Suprapubic skin (tissue), 4 donors: ENCODE measurements around the gene KRT4. TPM values are rescaled to one million over a fixed set of nuclear protein-coding genes. Genes with fewer than 3 reads are reported as not detected.

Experiments used
- DNase-seq, 2 donors: peaks; one replicate each; pipeline ENCODE4 v3.0.0-alpha.2; 2019; ENCODE audit warnings: low spot score in 2 of 2
- H3K27ac ChIP-seq: fragments of 200-600 bp; sonication (generic); one replicate; pipeline ENCODE4 v1.5.1; 2019
- H3K27me3 ChIP-seq: fragments of 200-600 bp; sonication (generic); one replicate; pipeline ENCODE4 v1.5.1; 2019
- H3K36me3 ChIP-seq: fragments of 200-600 bp; sonication (generic); one replicate; pipeline ENCODE4 v1.5.1; 2019
- H3K4me1 ChIP-seq: fragments of 200-600 bp; sonication (generic); one replicate; pipeline ENCODE4 v1.5.1; 2019
- H3K4me3 ChIP-seq: fragments of 200-600 bp; sonication (generic); one replicate; pipeline ENCODE4 v1.5.1; 2019; ENCODE audit warnings: mild to moderate bottlenecking
- H3K9me3 ChIP-seq: fragments of 200-600 bp; sonication (generic); one replicate; pipeline ENCODE4 v1.5.1; 2019
- EP300 ChIP-seq: sonication (generic); formaldehyde crosslinking; IDR thresholded peaks from one replicate; pipeline ENCODE4 v1.6.1; 2017; ENCODE audit warnings: antibody characterized with exemption
- POLR2A ChIP-seq, 2 donors: fragments of 450-650 bp; IDR thresholded peaks; one replicate each; pipeline ENCODE4 v1.6.1; 2017; ENCODE audit warnings: antibody characterized with exemption in 2 of 2, mild to moderate bottlenecking in 2 of 2, moderate library complexity in 2 of 2
- POLR2AphosphoS5 ChIP-seq, 3 donors: sonication (generic); formaldehyde crosslinking; IDR thresholded peaks; one replicate each; pipeline ENCODE4 v1.6.1; 2017; ENCODE audit warnings: antibody characterized with exemption in 3 of 3
- WGBS: methylation state at CpG from one replicate; pipeline ENCODE4 v1.1.5; 2018; 5-methylcytosine and 5-hydroxymethylcytosine counted together
- total RNA-seq, 4 donors: library from RNA; depleted of rRNA; stranded (reverse); fragments of >200 nt; gene quantifications; one replicate each; pipeline ENCODE4 v1.1.0, GENCODE V29; 2016
- TF ChIP-seq, protein P1 (sequence below), 2 donors: fragments of 200-600 bp in 1 of 2; fragments of 450-650 bp in 1 of 2; sonication (generic) in 1 of 2; IDR thresholded peaks; one replicate each; pipeline ENCODE4 v1.5.1; 2016 to 2019; ENCODE audit warnings: antibody characterized with exemption in 2 of 2, mild to moderate bottlenecking in 1 of 2, moderate library complexity in 1 of 2

KRT4 gene
- total RNA-seq, 4 donors from 2014 or later = 0.32 to 1.6 (median 0.76) TPM

DNA sequence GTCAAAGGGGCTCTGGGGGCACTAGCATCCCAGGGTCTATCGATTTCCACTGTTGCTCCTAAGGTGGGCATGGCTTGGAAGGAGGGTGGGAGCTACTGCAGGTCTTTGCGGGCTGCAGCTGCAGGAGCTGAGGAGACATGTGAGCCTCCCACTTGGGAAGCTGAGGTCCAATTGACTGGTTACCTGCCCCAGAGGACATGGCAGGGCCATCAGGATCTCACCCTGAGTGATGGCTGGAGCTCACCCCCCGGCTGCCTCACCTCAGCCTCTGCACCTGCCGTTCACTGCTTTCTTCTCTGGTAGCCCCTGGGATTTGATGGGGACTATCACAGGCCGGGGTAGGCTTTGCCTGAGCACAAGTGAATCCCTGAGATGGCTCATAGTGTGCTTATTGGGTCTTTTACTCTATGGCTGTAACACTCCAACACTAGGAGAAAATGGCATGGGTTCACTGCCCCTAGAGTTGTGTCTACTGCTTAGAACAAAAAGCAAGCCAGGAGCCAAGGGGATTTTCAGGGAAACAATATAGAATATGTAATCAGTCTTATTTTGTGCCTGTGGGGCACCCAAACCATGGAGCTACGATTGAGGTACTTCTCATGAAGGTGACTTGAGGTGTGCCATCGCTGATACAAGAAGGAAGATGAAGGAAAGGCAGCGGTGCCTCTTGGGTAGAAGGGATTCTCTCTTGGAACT, 3.2 kb upstream of the KRT4 start:
- TF ChIP-seq, protein P1, sequence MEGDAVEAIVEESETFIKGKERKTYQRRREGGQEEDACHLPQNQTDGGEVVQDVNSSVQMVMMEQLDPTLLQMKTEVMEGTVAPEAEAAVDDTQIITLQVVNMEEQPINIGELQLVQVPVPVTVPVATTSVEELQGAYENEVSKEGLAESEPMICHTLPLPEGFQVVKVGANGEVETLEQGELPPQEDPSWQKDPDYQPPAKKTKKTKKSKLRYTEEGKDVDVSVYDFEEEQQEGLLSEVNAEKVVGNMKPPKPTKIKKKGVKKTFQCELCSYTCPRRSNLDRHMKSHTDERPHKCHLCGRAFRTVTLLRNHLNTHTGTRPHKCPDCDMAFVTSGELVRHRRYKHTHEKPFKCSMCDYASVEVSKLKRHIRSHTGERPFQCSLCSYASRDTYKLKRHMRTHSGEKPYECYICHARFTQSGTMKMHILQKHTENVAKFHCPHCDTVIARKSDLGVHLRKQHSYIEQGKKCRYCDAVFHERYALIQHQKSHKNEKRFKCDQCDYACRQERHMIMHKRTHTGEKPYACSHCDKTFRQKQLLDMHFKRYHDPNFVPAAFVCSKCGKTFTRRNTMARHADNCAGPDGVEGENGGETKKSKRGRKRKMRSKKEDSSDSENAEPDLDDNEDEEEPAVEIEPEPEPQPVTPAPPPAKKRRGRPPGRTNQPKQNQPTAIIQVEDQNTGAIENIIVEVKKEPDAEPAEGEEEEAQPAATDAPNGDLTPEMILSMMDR (IDR thresholded peaks at IDR 0.05) = no peak
- TF ChIP-seq POLR2AphosphoS5 (IDR thresholded peaks at IDR 0.05) = no peak
- no peak for TF ChIP-seq EP300
- no peak for TF ChIP-seq POLR2A (IDR thresholded peaks at IDR 0.05)
- Histone ChIP-seq H3K4me3 (no peak overlapping the region), H3K27ac (no peak overlapping the region), H3K9me3 (no peaks in the 10 kb centered on the region), H3K4me1 (peaks cover 3% of the 10 kb centered on the region), H3K27me3 (peaks cover 17% of the 10 kb centered on the region), H3K36me3 (no peaks in the 10 kb centered on the region)
- WGBS = 92% methylated on average over 8 of the region's 8 CpGs
- no peak for DNase-seq

- H3K4me1 ChIP-seq = no peaks in the 10 kb centered on the region
- H3K9me3 ChIP-seq = no peaks in the 10 kb centered on the region
- H3K27me3 ChIP-seq = peaks cover 17% of the 10 kb centered on the region
- H3K36me3 ChIP-seq = no peaks in the 10 kb centered on the region
- TF ChIP-seq POLR2AphosphoS5 (IDR thresholded peaks at IDR 0.05) (no peak), EP300 (no peak), POLR2A (IDR thresholded peaks at IDR 0.05) (no peak)
- TF ChIP-seq, protein P1 (IDR thresholded peaks at IDR 0.05) = no peak
- 77% methylated on average over 9 of the region's 9 CpGs for WGBS
- H3K4me3 ChIP-seq = no peak overlapping the region
- H3K27ac ChIP-seq = no peak overlapping the region
- DNase-seq = no peak
These were observed 2.0 kb upstream of the KRT4 start for GRCh38 chr12:52815676-52816588.

GRCh38 chr12:52815161-52815560, 1.2 kb upstream of the KRT4 start:
- DNase-seq = no peak
- WGBS = 84% methylated on average over 4 of the region's 4 CpGs
- H3K27ac ChIP-seq = no peak overlapping the region
- peaks cover 17% of the 10 kb centered on the region for H3K27me3 ChIP-seq
- no peaks in the 10 kb centered on the region for H3K4me1 ChIP-seq
- TF ChIP-seq POLR2AphosphoS5 (IDR thresholded peaks at IDR 0.05) (no peak), POLR2A (IDR thresholded peaks at IDR 0.05) (no peak), EP300 (no peak)
- TF ChIP-seq, protein P1 (IDR thresholded peaks at IDR 0.05) = no peak
- no peaks in the 10 kb centered on the region for H3K36me3 ChIP-seq
- H3K4me3 ChIP-seq = no peak overlapping the region
- no peaks in the 10 kb centered on the region for H3K9me3 ChIP-seq

- no peak overlapping the region for H3K27ac ChIP-seq
- no peak overlapping the region for H3K4me3 ChIP-seq
- no peaks in the 10 kb centered on the region for H3K4me1 ChIP-seq
- H3K9me3 ChIP-seq = no peaks in the 10 kb centered on the region
- TF ChIP-seq EP300 = no peak
- TF ChIP-seq POLR2AphosphoS5 (IDR thresholded peaks at IDR 0.05) = no peak
- TF ChIP-seq, protein P1 (IDR thresholded peaks at IDR 0.05) = no peak
- no peak for TF ChIP-seq POLR2A (IDR thresholded peaks at IDR 0.05)
- 93% methylated on average over 3 of the region's 4 CpGs for WGBS
- peaks cover 17% of the 10 kb centered on the region for H3K27me3 ChIP-seq
- no peak for DNase-seq
- H3K36me3 ChIP-seq = no peaks in the 10 kb centered on the region
These were observed 817 bp upstream of the KRT4 start for GRCh38 chr12:52814710-52815155.
